ENCODE results near the gene PSMD3. TPM values are rescaled to one million over a fixed set of nuclear protein-coding genes. Genes with fewer than 3 reads are reported as not detected.

PSMD3 gene
- polyA plus RNA-seq, 1 experiment: 104 TPM

DNA sequence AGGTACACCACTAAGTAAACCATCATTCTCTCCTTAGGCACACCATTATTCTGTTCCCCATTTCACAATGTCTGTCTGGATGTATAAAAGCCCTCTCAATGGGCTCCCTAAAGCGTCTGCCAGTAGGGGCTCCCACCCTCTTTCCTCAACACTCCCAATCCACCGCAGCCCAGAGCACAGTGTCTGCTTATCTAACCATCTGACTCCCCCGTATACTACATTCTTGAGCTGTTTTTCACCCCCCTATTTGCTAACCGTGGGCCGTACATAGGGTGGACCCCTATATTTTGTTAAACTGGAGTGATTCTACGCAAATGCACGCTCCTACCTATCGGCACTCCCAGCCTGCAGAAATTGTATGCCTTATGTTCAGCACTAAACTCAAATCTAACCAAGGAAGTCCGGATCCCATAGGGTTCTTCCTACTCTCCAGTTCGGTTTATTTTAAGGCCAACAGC lies 685 bp upstream of the PSMD3 start:
- peaks cover 7% of the 10 kb centered on the region for H3K36me3 ChIP-seq (ENCODE audit: control insufficient read depth, insufficient read depth, low read length)
- TF ChIP-seq, protein P1, sequence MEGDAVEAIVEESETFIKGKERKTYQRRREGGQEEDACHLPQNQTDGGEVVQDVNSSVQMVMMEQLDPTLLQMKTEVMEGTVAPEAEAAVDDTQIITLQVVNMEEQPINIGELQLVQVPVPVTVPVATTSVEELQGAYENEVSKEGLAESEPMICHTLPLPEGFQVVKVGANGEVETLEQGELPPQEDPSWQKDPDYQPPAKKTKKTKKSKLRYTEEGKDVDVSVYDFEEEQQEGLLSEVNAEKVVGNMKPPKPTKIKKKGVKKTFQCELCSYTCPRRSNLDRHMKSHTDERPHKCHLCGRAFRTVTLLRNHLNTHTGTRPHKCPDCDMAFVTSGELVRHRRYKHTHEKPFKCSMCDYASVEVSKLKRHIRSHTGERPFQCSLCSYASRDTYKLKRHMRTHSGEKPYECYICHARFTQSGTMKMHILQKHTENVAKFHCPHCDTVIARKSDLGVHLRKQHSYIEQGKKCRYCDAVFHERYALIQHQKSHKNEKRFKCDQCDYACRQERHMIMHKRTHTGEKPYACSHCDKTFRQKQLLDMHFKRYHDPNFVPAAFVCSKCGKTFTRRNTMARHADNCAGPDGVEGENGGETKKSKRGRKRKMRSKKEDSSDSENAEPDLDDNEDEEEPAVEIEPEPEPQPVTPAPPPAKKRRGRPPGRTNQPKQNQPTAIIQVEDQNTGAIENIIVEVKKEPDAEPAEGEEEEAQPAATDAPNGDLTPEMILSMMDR (IDR thresholded peaks at IDR 0.05; ENCODE audit: insufficient read depth, low read depth, low read length): peak; percentile 35; the same call in 1 of the 2 replicates
- CTCF ChIA-PET: interaction anchor here (0.6 to 5.5 kb wide), 23 partner anchors 10 to 358 kb away, joined by 3 to 51 read pairs (median 4); partner anchors contain the start of genes GSDMA and IKZF3
- H3K27me3 ChIP-seq (ENCODE audit: control insufficient read depth, insufficient read depth, low read length): no peaks in the 10 kb centered on the region
- DNase-seq (ENCODE audit: low read depth): no peak
- peak overlapping the region; percentile 47 for H3K4me3 ChIP-seq (ENCODE audit: low read depth, low read length)
- POLR2A ChIA-PET: no interaction called here

DNA sequence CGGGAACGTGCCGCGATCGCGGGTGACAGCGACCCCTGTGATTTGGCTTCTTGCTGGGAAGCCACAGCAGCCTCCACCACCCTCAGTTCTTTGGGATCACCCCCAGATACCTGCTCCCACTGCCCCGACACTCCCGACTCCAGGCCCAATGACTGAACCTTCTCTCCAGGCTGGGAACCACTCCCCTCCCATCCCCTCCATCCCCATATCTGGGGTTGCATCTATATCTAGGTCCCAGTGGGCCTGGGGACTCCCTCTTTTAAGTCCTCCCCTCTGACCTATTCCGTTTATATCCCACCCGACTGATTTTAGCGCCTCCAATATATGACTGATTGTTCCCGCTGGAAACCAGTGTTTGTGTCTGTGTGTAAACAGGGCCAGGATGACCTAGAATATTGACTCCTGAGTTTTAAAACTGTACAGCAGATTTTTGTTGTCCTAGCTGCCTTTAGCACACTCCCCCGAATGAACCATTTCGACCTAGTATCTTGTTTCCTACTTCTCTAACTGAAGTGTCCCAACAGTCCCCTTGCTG lies 667 bp downstream of the PSMD3 start:
- peaks cover 14% of the 10 kb centered on the region for H3K36me3 ChIP-seq (ENCODE audit: control insufficient read depth, insufficient read depth, low read length)
- peak overlapping the region; percentile 75 for H3K4me3 ChIP-seq (ENCODE audit: low read depth, low read length)
- no peak for DNase-seq (ENCODE audit: low read depth)
- CTCF ChIA-PET: interaction anchor here (0.5 to 5.5 kb wide), 24 partner anchors 9 to 360 kb away, joined by 3 to 51 read pairs (median 4); partner anchors contain the start of genes GSDMA, IKZF3, MED24 and NR1D1
- TF ChIP-seq, protein P1 (IDR thresholded peaks at IDR 0.05; ENCODE audit: insufficient read depth, low read depth, low read length): 0 out of 2 replicates have a peak, but pooled peaks have one; percentile 13
- no peaks in the 10 kb centered on the region for H3K27me3 ChIP-seq (ENCODE audit: control insufficient read depth, insufficient read depth, low read length)
- POLR2A ChIA-PET: no interaction called here

DNA sequence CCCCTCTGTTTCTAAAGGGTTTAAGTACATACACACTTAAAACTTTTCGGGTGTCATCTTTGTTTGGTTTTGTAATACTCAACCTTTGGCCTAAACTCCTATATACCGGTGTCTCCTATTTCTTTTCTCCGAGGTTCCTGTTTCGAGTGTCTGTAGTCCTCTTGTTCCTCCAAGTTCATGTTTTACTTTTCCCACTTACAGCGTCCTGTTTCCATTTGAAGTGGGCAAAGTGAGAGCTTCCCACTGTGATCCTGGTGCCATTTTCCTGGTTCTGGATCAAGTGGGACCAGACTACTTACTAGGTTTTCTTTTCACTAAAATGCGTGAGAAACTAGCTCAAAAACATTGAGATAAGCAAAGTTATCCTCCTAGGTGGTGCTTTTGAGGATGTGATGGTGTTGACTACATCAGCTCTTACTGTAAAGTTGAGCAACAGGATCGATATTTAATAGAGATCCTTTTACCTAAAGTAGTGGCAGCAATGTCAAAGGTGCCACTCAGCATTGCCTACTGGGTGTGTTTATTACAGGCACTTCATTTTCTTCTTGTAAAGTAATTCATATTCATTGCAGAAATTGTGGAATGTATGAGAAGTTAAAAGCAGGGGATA lies 1.3 kb downstream of the PSMD3 start:
- POLR2A ChIA-PET: interaction anchor here (0.6 kb wide), 1 partner anchor 74 kb away, joined by 3 read pairs; no protein-coding TSS in a partner anchor
- CTCF ChIA-PET: interaction anchor here (0.9 to 5.5 kb wide), 6 partner anchors 24 to 109 kb away, joined by 3 to 51 read pairs (median 3); no protein-coding TSS in a partner anchor
- no peak for DNase-seq (ENCODE audit: low read depth)
- Histone ChIP-seq H3K27me3 (ENCODE audit: control insufficient read depth, insufficient read depth, low read length) (no peaks in the 10 kb centered on the region), H3K36me3 (ENCODE audit: control insufficient read depth, insufficient read depth, low read length) (peaks cover 19% of the 10 kb centered on the region), H3K4me3 (ENCODE audit: low read depth, low read length) (peak overlapping the region; percentile 75)
- TF ChIP-seq, protein P1 (IDR thresholded peaks at IDR 0.05; ENCODE audit: insufficient read depth, low read depth, low read length): no peak

DNA sequence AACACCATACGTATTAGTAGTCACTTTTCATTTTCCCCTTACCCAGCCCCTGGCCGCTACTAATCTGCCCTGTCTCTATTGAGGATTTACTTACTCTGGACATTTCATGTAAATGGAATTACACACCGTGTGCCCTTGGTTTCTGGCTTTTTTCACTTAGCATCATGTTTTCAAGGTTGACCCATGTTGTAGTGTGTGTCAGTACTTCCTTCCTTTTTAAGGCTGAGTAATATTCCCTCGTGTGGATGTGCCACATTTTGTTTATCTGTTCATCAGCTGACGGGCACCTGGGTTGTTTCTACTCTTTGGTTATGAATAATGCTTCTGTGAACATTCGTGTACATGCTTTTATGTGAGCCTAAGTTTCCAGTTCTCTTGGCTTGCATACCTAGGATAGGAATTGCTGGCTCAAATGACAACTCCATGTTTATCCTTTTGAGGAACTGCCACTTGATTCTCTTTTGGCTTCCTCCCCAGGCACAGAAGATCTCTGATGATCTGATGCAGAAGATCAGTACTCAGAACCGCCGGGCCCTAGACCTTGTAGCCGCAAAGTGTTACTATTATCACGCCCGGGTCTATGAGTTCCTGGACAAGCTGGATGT lies 7.7 kb downstream of the PSMD3 start:
- Histone ChIP-seq H3K4me3 (ENCODE audit: low read depth, low read length) (no peak overlapping the region), H3K36me3 (ENCODE audit: control insufficient read depth, insufficient read depth, low read length) (peaks cover 55% of the 10 kb centered on the region), H3K27me3 (ENCODE audit: control insufficient read depth, insufficient read depth, low read length) (no peaks in the 10 kb centered on the region)
- TF ChIP-seq, protein P1 (IDR thresholded peaks at IDR 0.05; ENCODE audit: insufficient read depth, low read depth, low read length): no peak
- ChIA-PET CTCF (no interaction called here), POLR2A (no interaction called here)
- no peak for DNase-seq (ENCODE audit: low read depth)

DNA sequence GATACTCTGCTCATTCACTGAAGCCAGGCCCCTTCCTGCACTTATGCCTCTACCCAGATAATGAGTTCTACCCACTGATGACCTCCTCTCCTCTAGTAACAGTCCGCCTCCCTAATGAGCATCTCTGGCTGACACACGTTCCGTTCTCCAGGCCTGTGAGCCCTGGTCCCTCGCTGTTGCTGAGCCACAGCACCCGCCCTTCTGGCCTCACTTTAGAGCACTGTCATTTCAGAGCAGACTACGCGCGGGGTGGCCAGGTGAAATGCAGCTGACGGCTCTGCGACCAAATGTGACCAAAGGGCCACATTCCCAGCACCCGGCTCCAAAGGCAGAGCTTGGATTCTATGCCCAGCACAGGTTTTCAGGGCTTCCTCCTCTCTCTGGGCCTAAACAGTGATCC lies 13.8 kb downstream of the PSMD3 start:
- H3K36me3 ChIP-seq (ENCODE audit: control insufficient read depth, insufficient read depth, low read length): peaks cover 35% of the 10 kb centered on the region
- H3K27me3 ChIP-seq (ENCODE audit: control insufficient read depth, insufficient read depth, low read length): no peaks in the 10 kb centered on the region
- no peak for DNase-seq (ENCODE audit: low read depth)
- ChIA-PET CTCF (interaction anchor here (1.2 kb wide), 1 partner anchor 19 kb away, joined by 3 read pairs; no protein-coding TSS in a partner anchor), POLR2A (no interaction called here)
- TF ChIP-seq, protein P1 (IDR thresholded peaks at IDR 0.05; ENCODE audit: insufficient read depth, low read depth, low read length): no peak
- H3K4me3 ChIP-seq (ENCODE audit: low read depth, low read length): no peak overlapping the region
